Skeletal muscle cell (primary cell): ENCODE measurements around the gene ARMC12.
"Not testable (repeated sequence)": the region's sequence is repeated elsewhere in the genome, so short reads cannot be mapped to it uniquely, and the experiment has no call there.

ENCODE experiments used
- DNase-seq: peaks from one replicate; pipeline ENCODE4 v3.0.0-alpha.2; 2010; ENCODE audit warnings: low read depth
- H3K4me3 ChIP-seq: 2 replicates; pipeline ENCODE4 v1.5.1; 2011; ENCODE audit warnings: low read depth, mild to moderate bottlenecking, control low read depth, low read length, moderate library complexity

The ARMC12 gene

GRCh38 chr6:35731414-35731735 lies 5.5 kb upstream of the ARMC12 start:
- H3K4me3 ChIP-seq, result peak overlapping the region; percentile 51
- peak; percentile 83 for DNase-seq

GRCh38 chr6:35731736-35732532 lies 4.9 kb upstream of the ARMC12 start:
- peak overlapping the region; percentile 51 for H3K4me3 ChIP-seq
- DNase-seq, result peak; percentile 98

- no peak for DNase-seq
- H3K4me3 ChIP-seq, result no peak overlapping the region
These were observed 3.2 kb upstream of the ARMC12 start for GRCh38 chr6:35733633-35734032.

- not testable (repeated sequence) for DNase-seq
These were observed 2.5 kb upstream of the ARMC12 start for GRCh38 chr6:35734319-35734718.

GRCh38 chr6:35735452-35735851 lies 1.4 kb upstream of the ARMC12 start:
- no peak for DNase-seq
- no peak overlapping the region for H3K4me3 ChIP-seq

More at GRCh38 chr6:35734319-35734718, 2.5 kb upstream of the ARMC12 start:
- H3K4me3 ChIP-seq, result not testable (repeated sequence)

- no peak overlapping the region for H3K4me3 ChIP-seq
- no peak for DNase-seq
These were observed 458 bp upstream of the ARMC12 start for GRCh38 chr6:35736253-35736894.

GRCh38 chr6:35737413-35738211 lies 780 bp downstream of the ARMC12 start:
- peak; percentile 59 for DNase-seq
- no peak overlapping the region for H3K4me3 ChIP-seq

GRCh38 chr6:35739645-35740524 lies 3.1 kb downstream of the ARMC12 start:
- DNase-seq, result no peak
- no peak overlapping the region for H3K4me3 ChIP-seq

GRCh38 chr6:35742842-35743241 lies 6.0 kb downstream of the ARMC12 start:
- no peak overlapping the region for H3K4me3 ChIP-seq
- no peak for DNase-seq

- DNase-seq, result no peak
- no peak overlapping the region for H3K4me3 ChIP-seq
These were observed 8.7 kb downstream of the ARMC12 start for GRCh38 chr6:35745509-35745908.

- no peak overlapping the region for H3K4me3 ChIP-seq
- no peak for DNase-seq
These were observed 9.7 kb downstream of the ARMC12 start for GRCh38 chr6:35746516-35746915.

- no peak for DNase-seq
- H3K4me3 ChIP-seq, result no peak overlapping the region
These were observed 11.0 kb downstream of the ARMC12 start for GRCh38 chr6:35747877-35748276.

- DNase-seq, result no peak
These were observed 13.7 kb downstream of the ARMC12 start for GRCh38 chr6:35750557-35750956.

GRCh38 chr6:35751594-35751993 lies 14.8 kb downstream of the ARMC12 start:
- no peak for DNase-seq
- no peak overlapping the region for H3K4me3 ChIP-seq

More at GRCh38 chr6:35750557-35750956, 13.7 kb downstream of the ARMC12 start:
- no peak overlapping the region for H3K4me3 ChIP-seq

- no peak overlapping the region for H3K4me3 ChIP-seq
- DNase-seq, result no peak
These were observed 15.5 kb downstream of the ARMC12 start for GRCh38 chr6:35752330-35752729.

GRCh38 chr6:35754452-35755277 lies 17.8 kb downstream of the ARMC12 start:
- H3K4me3 ChIP-seq, result no peak overlapping the region
- no peak for DNase-seq

GRCh38 chr6:35755278-35755924 lies 18.6 kb downstream of the ARMC12 start:
- no peak overlapping the region for H3K4me3 ChIP-seq
- DNase-seq, result no peak
